SIG-M5 treated with dmso at 0.1 percent for 504 hours (cell line): ENCODE results near the gene ZNF322.

Source experiments
- DNase-seq: peaks from one replicate; lab custom pipeline; 2025; ENCODE audit not compliant: unreplicated experiment; lab: John Stamatoyannopoulos, UW

The ZNF322 gene

GRCh38 chr6:26613689-26614683, 45.6 kb downstream of the ZNF322 start:
- DNase-seq: no peak

DNA sequence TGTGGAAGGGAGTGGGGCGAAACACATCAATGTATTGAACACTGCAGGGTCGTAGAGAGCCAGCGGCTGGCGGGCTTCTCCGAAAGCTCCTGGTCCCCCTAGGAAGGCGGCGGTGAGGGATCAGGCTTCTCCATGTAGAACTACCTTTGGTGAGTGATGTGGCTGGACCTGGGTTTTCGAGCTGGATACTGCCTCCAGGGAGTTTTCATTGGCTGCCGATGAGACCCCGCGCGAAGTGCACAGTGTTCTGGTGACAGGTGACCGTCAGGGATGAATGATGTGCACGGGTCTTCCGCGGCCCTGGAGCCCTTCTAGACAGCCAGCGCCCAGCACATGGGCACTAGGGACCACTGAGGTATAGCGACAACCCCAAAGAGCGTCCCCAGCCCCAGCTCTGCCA, 46.3 kb downstream of the ZNF322 start:
- DNase-seq: no peak

DNA sequence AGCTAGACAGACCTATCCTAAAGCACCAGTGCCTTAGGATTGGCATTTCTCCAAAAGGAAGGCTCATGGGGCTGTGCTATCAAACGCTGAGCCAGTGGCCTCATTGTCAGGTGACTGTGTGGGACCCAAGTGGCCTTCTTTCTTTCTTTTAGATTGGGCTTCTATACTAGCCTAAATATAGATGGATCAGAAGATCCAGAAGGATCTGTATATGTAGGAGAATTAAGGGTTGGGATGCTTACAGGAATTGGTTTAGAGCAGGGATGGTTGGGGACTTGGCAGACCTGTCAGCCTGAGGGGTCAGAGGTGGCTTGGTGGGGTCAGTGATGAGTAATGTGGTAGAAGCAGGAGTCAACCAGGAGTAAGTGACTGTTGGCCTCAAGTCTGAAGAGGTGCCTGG, 47.9 kb downstream of the ZNF322 start:
- DNase-seq: no peak

DNA sequence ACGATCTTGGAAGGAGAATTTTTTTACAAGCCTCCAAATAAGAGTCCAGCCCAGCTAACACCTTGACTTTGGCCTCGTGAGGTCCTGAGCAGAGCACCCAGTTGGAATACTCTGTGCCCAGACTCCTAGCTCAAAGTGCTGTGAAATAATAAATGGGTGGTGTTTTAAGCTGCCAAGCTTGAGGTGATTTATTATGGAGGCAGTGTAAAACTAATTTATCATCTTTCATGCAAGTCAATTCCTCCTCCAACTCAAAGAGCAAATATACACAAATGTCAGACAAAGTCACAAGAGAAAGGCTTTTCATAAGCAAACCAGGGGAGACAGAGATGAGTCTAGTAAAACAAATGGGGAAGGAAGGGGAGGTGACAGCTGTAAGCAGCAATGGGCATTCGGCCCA, 50.1 kb downstream of the ZNF322 start:
- no peak for DNase-seq

DNA sequence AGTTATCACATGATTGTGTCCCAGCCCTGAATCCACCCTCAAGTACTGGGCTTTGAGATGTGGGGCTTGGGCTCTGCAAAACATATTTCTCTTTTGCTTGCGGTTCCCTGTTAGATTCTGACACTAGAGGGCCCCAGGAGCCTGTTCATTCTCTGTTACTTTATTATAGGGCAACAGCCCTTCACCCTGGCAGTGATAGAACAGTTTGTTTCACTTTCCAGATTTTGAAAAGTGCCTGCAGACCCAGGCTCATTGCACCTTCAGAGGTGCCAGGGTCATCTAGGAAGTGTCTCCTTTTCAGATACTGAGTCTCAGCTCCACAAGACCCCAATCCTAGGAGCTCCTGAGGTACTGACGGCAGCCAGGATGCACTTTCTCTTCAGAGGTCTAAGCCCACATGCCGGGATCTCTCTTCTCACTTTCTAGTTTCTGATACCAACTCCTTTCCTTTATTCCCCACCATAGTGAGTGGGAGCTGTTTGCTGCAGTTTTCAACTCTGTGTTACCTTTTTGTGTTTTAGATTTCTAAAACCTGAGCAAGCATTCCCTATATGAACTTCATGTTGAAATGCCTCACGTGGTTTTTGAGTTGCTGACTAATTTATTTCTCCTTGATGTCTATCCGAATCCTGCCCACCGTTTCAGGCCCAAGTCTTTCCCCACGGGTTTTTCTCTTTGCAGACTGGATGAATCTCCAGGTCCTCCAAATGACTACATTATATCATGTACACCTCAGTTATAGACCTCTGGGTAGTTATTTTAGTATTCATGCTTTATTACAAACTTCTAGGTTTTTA, 51.9 kb downstream of the ZNF322 start:
- peak; percentile 76 for DNase-seq

DNA sequence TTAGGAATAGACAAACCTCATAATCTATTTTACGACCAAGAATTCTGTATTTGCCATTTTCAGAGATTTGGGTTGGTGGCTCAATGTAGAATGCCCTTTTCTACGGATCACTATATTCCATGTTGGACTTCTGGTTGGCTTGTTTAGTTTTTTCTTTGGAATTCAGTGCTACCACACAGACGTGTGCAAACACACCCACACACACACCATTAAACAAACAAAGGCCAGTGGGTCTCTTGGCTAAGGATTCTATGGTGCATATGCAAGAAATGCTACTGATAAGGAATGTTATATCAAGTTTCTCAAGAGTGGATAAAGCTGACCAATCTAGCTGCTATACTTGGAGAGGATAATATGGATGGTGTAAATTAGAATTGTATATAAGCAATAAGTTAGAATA, 54.7 kb downstream of the ZNF322 start:
- no peak for DNase-seq

DNA sequence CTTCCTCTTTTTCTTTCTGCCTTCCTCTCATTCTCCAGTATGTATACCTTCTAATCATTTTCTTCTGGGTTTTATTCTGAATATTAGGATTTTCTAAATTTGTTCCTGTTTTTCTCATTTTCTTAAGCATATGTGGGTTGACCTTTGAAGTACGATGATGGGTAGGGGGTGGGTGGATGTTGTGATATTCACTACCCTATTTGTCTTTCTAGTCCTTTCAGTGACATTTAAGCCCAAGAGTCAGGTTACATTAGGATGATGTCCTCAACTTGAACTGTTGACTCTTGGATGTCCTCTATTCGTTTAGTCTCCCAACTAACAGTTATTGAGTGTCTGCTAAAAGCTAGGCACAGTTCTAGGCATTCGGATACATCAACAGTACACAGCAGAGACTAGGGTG, 55.5 kb downstream of the ZNF322 start:
- no peak for DNase-seq

GRCh38 chr6:26602262-26602661, 57.3 kb downstream of the ZNF322 start:
- DNase-seq: no peak

- no peak for DNase-seq
Measured at GRCh38 chr6:26600759-26601158, 58.8 kb downstream of the ZNF322 start.

GRCh38 chr6:26599591-26599990, 60.0 kb downstream of the ZNF322 start:
- no peak for DNase-seq

DNA sequence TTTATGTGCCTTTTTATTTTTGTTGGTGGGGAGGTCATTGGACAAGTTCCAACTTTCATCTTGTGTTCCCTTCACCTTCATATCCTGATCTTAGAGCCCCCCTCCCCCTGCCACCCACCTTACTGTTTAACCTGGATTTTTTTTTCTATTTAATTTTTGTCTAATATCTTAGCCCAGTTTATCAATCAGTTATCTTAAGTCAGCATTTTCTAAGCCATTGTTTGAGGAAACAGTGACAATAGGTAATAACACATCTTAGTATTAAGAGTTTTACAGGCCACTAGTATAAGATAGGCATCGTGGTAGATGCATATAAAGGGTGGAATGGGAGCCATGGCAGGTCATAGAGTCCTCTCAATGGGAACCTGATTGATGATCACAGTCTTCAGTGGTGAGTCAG, 60.4 kb downstream of the ZNF322 start:
- DNase-seq: no peak

- no peak for DNase-seq
Measured at GRCh38 chr6:26598267-26598666, 61.3 kb downstream of the ZNF322 start.

DNA sequence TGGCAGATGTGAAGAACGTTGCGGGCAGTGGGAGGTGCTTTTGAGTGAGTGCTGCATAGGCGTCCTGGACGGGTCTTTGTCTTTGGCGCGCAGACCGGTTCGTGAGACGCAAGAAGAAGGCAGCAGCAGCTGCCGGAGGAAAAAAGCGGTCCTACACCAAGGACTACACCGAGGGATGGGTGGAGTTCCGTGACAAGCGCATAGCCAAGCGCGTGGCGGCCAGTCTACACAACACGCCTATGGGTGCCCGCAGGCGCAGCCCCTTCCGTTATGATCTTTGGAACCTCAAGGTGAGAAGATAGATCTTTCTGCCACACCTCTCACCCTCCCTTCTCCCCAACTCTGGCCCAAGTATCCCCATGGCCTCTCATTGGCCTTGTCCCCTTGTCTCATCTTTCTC, 61.7 kb downstream of the ZNF322 start:
- DNase-seq: no peak

DNA sequence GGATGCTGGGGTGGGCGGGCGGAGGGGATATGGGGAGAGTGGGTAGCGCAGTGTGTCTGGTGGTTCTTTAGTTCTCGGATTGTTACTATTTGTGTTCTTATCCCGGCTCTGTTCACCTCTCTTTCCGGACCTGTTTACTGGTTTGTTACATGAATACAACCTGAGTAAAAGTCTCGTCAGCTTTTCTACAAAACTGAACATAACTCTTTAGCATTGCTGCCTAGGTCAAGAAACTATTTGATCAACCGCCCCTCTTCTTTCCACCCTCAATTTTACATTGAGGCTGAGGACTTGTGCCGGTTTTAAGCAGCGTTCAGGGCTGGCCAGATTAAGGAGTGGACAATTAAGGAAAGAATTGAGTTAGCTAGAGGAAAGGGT, 62.2 kb downstream of the ZNF322 start:
- DNase-seq: no peak

DNA sequence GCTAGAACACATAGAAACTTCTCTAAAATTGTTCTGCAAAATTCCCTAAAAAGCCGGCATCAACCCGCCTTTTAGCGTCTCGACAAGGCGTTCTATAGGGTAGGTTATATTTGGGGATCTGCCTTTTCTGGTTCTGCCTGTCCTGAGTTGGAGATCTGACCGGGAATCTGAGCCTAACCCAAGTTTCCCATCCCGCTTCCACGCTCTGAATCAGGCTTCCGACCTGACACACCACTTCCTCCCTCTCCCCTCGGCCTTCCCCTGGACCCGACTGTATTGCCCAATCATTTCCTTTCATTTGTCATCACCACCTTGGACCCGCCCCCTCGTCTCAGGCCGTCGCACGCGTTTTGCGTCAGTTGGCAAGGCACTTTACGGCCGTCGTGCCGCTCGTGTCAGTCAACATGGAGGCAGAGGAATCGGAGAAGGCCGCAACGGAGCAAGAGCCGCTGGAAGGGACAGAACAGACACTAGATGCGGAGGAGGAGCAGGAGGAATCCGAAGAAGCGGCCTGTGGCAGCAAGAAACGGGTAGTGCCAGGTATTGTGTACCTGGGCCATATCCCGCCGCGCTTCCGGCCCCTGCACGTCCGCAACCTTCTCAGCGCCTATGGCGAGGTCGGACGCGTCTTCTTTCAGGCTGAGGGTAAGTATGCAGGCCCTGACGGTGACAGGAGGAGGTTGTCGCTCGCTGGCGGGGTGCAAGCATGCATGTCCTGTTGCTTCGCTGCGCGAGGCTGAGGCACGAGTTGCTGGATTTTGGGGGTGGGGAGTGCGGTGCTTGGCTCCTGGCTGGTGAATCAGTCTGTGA, 62.8 kb downstream of the ZNF322 start, which contains the start of gene ABT1:
TSS of gene ABT1 (plus strand) at position 375 of the 810 bp plus-strand sequence. CDS start at position 405, 30 bp downstream.
- peak; percentile 96 for DNase-seq

GRCh38 chr6:26595669-26596269, 63.8 kb downstream of the ZNF322 start:
- peak; percentile 81 for DNase-seq

DNA sequence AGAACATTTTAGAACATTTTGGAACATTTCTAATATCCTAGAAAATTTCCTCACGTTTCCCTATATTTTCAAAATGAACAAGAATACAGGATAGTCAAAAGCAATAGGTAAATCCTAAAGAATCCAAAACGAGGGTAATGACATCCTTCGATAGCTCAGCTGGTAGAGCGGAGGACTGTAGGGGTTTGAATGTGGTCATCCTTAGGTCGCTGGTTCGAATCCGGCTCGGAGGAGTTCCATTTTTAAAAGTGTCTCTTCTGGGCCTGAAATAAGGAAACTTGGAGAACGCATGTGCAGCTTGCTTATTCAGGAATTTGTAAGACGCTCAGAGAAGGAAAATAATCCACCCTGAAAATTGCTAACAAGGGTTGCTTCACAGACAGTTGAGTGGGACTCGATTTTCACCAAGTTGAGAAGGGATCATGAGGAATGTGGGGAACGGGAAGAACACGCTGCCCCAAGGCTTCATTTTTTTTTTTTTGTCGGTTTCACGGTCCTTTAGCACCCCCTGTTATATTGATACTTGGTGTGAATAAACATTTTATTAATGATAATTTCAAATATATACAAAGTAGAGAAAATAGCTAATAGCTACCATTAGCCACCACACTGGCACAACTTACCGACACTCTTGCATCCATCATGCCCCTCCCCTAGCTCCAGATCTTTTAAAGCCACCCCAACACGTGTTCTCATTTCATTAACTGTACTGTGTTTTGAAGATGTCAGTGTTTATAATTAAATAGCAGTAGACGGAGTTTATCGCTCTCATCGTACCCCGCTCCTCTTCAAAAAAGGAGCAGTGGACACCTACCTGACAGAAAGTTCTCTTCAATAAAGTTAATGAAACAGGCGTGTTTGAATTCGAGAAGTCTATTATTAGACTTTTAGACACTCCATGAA, 64.6 kb downstream of the ZNF322 start:
- no peak for DNase-seq

- DNase-seq: no peak
Measured at GRCh38 chr6:26594131-26594498, 65.4 kb downstream of the ZNF322 start.

GRCh38 chr6:26593278-26594130, 66.0 kb downstream of the ZNF322 start:
- DNase-seq: no peak
